ENCODE results near the gene HSD3B2.

HSD3B2 gene

DNA sequence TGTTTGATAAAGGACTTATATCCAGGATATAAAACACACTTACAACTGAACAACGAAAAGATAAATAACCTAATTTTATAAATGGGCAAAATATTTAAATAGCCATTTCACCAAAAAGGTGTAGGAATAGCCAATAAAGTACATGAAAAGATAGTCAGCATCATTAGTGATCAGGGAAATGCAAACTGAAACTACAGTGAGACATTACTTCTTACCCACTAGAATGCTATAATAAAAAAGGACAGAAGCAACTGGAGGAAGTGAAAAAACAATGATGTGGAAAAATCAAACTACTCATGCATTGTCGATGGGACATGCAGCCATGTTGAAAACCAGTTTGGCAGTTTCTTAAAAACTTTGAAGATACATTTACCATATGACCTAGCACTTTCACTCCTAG, 48.6 kb downstream of the HSD3B2 start:
- no peak for DNase-seq (ENCODE audit: low spot score)

DNA sequence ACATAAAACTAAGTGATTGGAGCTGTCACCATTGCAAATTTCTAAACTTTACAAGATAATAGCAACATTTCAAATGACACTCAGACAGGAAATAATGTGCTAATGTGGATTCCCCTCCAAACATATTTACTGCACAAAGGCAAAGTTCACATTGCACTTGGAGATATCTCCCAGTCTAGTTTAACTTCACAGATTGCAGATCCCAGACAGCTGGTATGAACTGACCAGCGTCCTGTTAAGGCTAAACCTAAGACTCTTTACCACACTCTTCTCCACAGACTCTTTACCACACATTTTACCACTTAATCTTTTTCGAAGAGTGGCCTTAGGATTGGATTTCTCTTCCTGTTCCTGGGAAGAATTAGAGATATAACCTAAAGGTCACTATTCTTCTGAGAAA, 51.5 kb downstream of the HSD3B2 start:
- no peak for DNase-seq (ENCODE audit: low spot score)

DNA sequence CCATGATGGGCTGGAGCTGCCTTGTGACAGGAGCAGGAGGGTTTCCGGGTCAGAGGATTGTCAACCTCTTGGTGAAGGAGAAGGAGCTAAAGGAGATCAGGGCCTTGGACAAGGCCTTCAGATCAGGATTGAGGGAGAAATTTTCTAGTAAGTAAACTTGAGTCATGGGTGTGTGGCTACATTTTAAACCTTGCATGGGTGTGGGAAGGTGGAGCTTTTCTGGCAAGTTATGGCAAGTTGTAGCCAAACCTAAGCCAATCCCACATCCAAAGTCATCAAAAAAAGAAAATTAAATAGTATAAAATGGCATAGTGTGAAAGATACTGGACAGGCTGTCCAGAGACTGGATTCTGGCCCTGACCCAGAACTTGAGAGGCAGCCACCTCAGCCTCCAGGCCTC, 52.3 kb downstream of the HSD3B2 start:
- no peak for DNase-seq (ENCODE audit: low spot score)

DNA sequence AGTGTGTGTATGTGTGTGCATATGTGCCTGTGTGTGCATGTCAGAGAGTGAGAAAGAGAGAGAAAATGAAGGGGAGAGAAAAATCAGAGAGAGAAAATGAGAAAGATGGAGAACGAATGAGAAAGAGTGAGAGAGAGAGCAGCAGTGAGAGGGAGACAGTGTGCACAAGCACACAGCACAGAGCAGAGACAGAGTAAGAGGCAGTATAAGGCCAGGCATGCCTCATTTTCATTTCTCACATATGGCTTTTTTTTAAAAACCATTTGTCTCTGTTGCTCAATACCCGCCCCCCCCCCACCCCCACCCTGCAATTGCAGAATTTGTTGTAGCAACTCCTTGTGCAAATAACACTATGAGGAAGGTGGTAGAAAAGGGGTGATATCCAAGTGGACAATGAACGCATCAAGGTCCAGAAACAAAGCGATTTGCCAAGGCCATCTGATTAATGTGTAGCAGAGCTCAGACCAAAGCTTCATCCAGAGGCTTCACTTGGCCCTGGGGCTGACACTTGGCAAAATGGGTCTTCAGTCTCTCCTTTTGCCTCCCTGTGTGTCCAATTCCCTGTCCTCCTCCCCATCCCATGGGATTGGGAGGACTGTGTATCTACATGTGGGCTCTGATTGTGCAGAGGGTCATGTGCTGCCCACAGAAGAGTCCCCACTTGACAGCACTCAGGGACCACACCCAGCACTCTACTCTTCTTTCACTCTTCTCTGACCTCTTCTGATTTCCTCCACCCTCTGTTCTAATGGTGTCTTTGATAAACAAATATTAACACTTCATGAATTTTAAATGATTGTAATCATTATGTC, 53.1 kb downstream of the HSD3B2 start:
- no peak for DNase-seq (ENCODE audit: low spot score)

DNA sequence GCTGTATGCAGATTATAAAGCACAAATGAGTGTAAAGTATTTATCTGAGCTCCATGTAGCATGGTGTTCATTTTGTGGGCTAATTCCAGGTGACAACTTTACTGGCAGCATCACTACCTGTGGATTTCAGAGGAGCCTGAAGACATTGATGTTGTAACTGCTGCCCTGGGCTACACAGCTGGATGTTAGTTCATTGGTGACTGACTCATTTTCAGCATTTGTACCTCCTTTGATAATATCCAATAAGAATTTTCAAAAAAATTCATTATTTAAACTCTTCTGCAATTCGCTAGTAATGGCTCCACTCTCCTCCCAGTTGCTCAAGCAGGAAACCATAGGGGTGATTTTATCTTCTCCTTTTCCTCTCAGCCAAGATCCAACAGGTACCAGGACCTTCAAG, 54.8 kb downstream of the HSD3B2 start:
- DNase-seq (ENCODE audit: low spot score): no peak

DNA sequence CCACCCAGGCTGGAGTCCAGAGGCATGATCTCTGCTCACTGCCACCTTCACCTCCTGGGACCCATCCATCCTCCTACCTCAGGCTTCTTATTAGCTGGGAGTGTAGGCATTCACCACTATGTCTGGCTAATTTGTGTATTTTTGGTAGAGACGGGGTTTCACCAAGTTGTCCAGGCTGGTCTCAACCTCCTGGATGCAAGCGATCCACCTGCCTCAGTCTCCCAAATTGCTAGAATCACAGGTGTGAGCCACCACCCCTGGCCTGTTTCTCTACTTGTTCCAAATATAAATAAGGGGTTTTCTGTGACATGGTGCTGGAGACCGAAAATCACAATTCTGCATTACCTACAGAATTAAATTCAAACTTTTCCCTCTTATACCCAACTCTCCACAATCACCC, 55.4 kb downstream of the HSD3B2 start:
- no peak for DNase-seq (ENCODE audit: low spot score)

DNA sequence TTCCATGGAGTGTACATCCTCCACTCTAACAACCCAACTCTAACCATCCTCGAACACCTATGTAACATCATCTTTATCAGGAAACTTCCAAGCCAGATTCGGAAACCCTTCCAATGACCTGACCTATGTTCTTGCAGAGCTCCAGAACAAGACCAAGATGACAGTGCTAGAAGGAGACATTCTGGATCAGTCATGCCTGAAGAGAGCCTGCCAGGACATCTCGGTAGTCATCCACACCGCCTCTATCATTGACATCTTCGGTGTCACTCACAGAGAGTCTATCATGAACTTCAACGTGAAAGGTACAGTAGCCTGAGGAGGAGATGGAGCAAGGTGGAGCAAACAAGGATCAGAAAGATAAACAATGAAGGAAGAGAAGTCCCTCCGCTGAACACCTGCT, 56.0 kb downstream of the HSD3B2 start:
- no peak for DNase-seq (ENCODE audit: low spot score)

DNA sequence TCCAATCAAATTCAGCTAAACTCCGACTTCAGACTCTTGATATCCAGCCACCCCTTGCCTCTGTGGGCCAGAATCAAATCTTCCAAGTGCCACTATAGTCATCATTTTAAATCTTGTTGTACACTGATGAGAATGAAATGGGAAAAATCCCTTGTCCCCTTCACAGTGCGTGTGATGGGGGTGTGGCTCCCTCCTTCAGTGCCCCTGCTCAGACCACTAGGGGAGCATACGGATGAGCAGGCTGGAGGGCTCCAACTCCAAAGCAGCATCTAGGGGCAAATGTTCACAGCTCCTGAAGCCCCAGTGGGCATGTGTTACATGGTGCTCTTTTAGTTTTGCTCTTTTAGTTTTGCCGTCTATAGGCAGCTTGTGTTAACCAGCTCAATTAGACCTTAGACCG, 56.6 kb downstream of the HSD3B2 start:
- no peak for DNase-seq (ENCODE audit: low spot score)

DNA sequence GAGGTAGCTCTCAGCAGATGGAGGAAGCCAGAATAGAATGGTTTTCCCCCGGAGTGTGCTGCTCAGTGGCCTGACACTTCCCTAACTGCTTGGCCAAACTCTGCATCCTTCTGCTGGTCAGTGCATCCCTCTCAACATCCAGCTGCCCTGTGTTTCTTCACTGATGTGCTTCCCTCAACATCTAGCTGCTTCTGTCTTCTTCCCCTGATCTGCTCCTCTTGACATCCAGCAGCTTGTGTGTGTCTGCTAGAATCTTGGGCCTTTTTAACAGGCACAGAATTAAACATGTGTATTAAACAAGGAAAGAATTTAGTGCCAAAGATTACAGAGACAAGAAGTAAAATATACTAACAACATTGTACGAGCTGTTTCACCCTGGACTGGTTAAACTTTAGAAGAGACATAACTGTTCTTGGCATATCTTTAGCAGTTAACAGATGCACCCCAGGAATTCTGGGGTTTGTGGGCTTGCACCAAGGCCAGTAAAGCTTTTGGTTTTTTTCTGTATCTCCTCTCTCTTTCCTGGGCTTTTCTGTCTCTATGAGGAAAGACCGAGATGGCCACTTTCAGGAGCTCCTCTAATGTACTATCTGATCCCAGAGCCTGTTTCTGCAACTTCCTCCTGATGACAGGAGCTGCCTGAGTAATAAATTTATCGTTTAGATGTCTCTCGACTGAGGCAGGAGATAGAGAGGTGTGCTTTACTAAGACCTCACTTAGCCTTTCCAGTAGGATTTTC, 57.3 kb downstream of the HSD3B2 start:
- no peak for DNase-seq (ENCODE audit: low spot score)

Measured in LoVo (cell line).